SU-DHL-6 (cell line): Measurements from ENCODE around the gene EML4.

Experiments used
- H2AFZ ChIP-seq: fragments of 200-600 bp; sonication (generic); 2 replicates; pipeline ENCODE4 v1.6.1; 2014; ENCODE audit warnings: low read depth, mild to moderate bottlenecking, moderate library complexity, mixed read lengths, antibody characterized with exemption, low read length; ENCODE audit not compliant: severe bottlenecking
- H3F3A ChIP-seq: fragments of 200-600 bp; shearing (Covaris generic); 2 replicates; pipeline ENCODE4 v1.6.0; 2016; ENCODE audit warnings: antibody characterized with exemption, mild to moderate bottlenecking; ENCODE audit not compliant: insufficient read depth
- H3K27ac ChIP-seq: fragments of 200-600 bp; sonication (generic); 2 replicates; pipeline ENCODE4 v1.5.1; 2016; ENCODE audit warnings: low read depth, mild to moderate bottlenecking, low read length, moderate library complexity, mixed read lengths
- H3K27me3 ChIP-seq: fragments of 200-600 bp; sonication (generic), shearing (Covaris generic); 2 replicates; pipeline ENCODE4 v1.6.0; 2014; ENCODE audit warnings: mild to moderate bottlenecking, low read length
- H3K36me3 ChIP-seq: fragments of 200-600 bp; sonication (generic); 2 replicates; pipeline ENCODE4 v1.6.1; 2014; ENCODE audit warnings: mild to moderate bottlenecking, low read length, mixed read lengths
- H3K4me2 ChIP-seq: fragments of 300-600, 200-600 bp; shearing (Covaris generic), sonication (generic); 2 replicates; pipeline ENCODE4 v1.6.0; 2014; ENCODE audit warnings: low read length, low read depth, mild to moderate bottlenecking; ENCODE audit not compliant: poor library complexity, severe bottlenecking
- H3K4me3 ChIP-seq: fragments of 200-600 bp; sonication (generic); 2 replicates; pipeline ENCODE4 v1.5.1; 2014; ENCODE audit warnings: antibody characterized with exemption, low read length, mild to moderate bottlenecking, mixed read lengths; ENCODE audit not compliant: insufficient read depth, poor library complexity, severe bottlenecking
- H3K79me2 ChIP-seq: fragments of 200-600 bp; sonication (generic); 2 replicates; pipeline ENCODE4 v1.6.1; 2014; ENCODE audit warnings: mild to moderate bottlenecking, low read length, moderate library complexity; ENCODE audit not compliant: insufficient read depth
- H3K9ac ChIP-seq: fragments of 200-600 bp; sonication (generic); 2 replicates; pipeline ENCODE4 v1.7.0; 2014; ENCODE audit warnings: mild to moderate bottlenecking, low read length
- H3K9me2 ChIP-seq: fragments of 200-600 bp; sonication (generic); replicated peaks from 2 replicates; pipeline ENCODE4 v1.6.1; 2014; ENCODE audit warnings: low read length; ENCODE audit not compliant: insufficient read depth
- H3K9me3 ChIP-seq: fragments of 200-600 bp; sonication (generic); 2 replicates; pipeline ENCODE4 v1.6.1; 2014; ENCODE audit warnings: low read length, mixed read lengths; ENCODE audit not compliant: insufficient read depth
- H4K20me1 ChIP-seq: fragments of 200-600 bp; sonication (generic); 2 replicates; pipeline ENCODE4 v1.6.1; 2014; ENCODE audit warnings: low read depth, mild to moderate bottlenecking, antibody characterized with exemption, low read length, moderate library complexity, mixed read lengths
- EZH2phosphoT487 ChIP-seq: fragments of 200-600 bp; sonication (generic), shearing (Covaris generic); conservative IDR thresholded peaks from 2 replicates; pipeline ENCODE4 v1.6.1; 2018; ENCODE audit warnings: mild to moderate bottlenecking, antibody characterized with exemption, low read length, moderate library complexity, mixed read lengths
- TF ChIP-seq, protein P1 (sequence below): fragments of 200-600 bp; sonication (generic); IDR thresholded peaks from one replicate; pipeline ENCODE4 v1.5.1; 2017; ENCODE audit warnings: antibody characterized with exemption, mild to moderate bottlenecking, low read length, moderate library complexity; ENCODE audit not compliant: insufficient read depth, poor library complexity, severe bottlenecking

EML4 gene

DNA sequence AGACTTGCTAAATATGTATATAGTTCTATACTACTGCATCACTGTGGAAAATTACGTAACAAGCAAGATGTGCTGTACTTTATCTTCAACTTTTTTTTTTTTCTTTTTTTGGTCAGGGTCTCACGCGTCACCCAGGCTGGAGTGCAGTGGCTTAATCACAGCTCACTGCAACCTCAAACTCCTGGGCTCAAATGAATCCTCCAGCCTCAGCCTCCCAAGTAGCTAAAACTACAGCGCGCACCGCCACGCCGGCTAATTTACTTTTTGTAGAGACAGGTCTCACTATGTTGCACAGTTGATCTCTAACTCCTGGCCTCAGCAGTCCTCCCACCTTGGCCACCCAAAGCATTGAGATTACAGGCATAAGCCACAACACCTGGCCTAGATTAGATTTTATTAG is 123.9 kb downstream of the EML4 start:
- H3K4me3 ChIP-seq, result no peak overlapping the region
- peaks cover 6% of the 10 kb centered on the region for H3F3A ChIP-seq
- no peaks in the 10 kb centered on the region for H3K27me3 ChIP-seq
- peaks cover 10% of the 10 kb centered on the region; the same call in 1 of the 2 replicates for H3K36me3 ChIP-seq
- H2AFZ ChIP-seq, result no peak overlapping the region
- H3K9ac ChIP-seq, result no peak overlapping the region
- H3K27ac ChIP-seq, result no peak overlapping the region
- no peak for TF ChIP-seq EZH2phosphoT487
- TF ChIP-seq, protein P1, sequence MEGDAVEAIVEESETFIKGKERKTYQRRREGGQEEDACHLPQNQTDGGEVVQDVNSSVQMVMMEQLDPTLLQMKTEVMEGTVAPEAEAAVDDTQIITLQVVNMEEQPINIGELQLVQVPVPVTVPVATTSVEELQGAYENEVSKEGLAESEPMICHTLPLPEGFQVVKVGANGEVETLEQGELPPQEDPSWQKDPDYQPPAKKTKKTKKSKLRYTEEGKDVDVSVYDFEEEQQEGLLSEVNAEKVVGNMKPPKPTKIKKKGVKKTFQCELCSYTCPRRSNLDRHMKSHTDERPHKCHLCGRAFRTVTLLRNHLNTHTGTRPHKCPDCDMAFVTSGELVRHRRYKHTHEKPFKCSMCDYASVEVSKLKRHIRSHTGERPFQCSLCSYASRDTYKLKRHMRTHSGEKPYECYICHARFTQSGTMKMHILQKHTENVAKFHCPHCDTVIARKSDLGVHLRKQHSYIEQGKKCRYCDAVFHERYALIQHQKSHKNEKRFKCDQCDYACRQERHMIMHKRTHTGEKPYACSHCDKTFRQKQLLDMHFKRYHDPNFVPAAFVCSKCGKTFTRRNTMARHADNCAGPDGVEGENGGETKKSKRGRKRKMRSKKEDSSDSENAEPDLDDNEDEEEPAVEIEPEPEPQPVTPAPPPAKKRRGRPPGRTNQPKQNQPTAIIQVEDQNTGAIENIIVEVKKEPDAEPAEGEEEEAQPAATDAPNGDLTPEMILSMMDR, result no peak
- no peaks in the 10 kb centered on the region for H3K9me3 ChIP-seq
- H3K79me2 ChIP-seq, result no peaks in the 10 kb centered on the region
- no peak overlapping the region for H3K4me2 ChIP-seq
- no peaks in the 10 kb centered on the region for H3K9me2 ChIP-seq
- no peaks in the 10 kb centered on the region for H4K20me1 ChIP-seq

DNA sequence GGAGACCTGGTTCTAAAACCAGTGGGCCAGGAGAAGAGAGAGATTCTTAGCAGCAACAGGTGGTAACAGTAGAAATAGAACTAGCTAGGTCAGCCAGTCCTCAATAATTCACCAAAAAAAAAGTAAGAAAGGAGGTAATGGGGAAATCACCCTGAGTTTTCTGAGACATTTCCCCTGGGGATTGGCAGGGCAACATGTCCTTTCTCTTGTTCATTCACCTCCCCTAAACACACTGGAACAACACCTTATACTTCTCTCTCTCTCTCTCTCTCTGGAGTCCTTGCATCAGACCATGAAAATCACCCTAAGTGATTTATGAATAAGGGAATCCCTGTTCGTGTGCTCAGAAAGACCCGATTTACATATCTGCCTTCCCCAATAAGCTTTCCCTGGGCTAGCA is 127.1 kb downstream of the EML4 start:
- Histone ChIP-seq H3K27ac (peak overlapping the region; percentile 32; the same call in 1 of the 2 replicates), H3K27me3 (no peaks in the 10 kb centered on the region), H3F3A (peaks cover 6% of the 10 kb centered on the region), H3K4me3 (no peak overlapping the region), H3K9me2 (no peaks in the 10 kb centered on the region), H3K9me3 (no peaks in the 10 kb centered on the region), H2AFZ (no peak overlapping the region), H3K36me3 (peaks cover 10% of the 10 kb centered on the region; the same call in 1 of the 2 replicates), H3K79me2 (no peaks in the 10 kb centered on the region), H3K4me2 (no peak overlapping the region), H4K20me1 (no peaks in the 10 kb centered on the region), H3K9ac (no peak overlapping the region)
- TF ChIP-seq, protein P1, result no peak
- no peak for TF ChIP-seq EZH2phosphoT487

DNA sequence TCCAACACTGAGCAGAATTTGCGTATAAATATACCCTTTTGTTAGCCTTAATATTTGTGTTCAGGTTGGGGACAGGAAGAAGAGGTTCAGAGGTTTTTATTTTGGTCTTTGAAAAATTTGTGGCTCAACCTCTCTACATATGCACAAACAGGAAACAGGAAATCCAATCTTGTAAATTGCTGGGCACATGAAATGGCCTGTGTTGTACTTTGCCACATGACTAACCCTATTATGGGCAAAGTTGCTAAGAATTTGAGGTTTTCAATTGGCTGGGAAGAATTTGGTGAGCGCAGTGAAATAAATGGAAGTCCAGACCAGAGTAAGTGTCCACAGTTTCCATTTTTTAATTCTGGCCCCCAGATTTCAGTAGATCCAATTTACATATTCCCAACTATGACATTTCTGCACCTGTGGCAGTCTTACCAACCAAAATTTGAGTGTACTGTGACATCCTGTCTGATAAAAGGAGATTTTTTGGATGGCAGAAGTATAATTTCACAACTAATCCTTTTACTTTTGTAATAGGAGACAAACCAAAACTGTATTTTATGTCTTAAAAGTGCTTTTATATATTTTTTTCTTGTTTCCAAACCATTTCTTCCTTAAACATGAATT is 128.3 kb downstream of the EML4 start:
- H3K27ac ChIP-seq, result peak overlapping the region; percentile 32
- H3K4me3 ChIP-seq, result no peak overlapping the region
- no peak overlapping the region for H2AFZ ChIP-seq
- H3K27me3 ChIP-seq, result no peaks in the 10 kb centered on the region
- TF ChIP-seq EZH2phosphoT487, result no peak
- TF ChIP-seq, protein P1, result no peak
- H3K4me2 ChIP-seq, result peak overlapping the region; percentile 31
- peaks cover 6% of the 10 kb centered on the region for H3F3A ChIP-seq
- H3K9ac ChIP-seq, result no peak overlapping the region
- H3K9me2 ChIP-seq, result no peaks in the 10 kb centered on the region
- peaks cover 10% of the 10 kb centered on the region; the same call in 1 of the 2 replicates for H3K36me3 ChIP-seq
- H4K20me1 ChIP-seq, result no peaks in the 10 kb centered on the region
- no peaks in the 10 kb centered on the region for H3K79me2 ChIP-seq
- H3K9me3 ChIP-seq, result no peaks in the 10 kb centered on the region
